Measurements from ENCODE around the gene PRKCB. TPM values are rescaled to one million over a fixed set of nuclear protein-coding genes. Genes with fewer than 3 reads are reported as not detected.

Gene PRKCB
- total RNA-seq, 1 donor from 2014 or later = not detected

DNA sequence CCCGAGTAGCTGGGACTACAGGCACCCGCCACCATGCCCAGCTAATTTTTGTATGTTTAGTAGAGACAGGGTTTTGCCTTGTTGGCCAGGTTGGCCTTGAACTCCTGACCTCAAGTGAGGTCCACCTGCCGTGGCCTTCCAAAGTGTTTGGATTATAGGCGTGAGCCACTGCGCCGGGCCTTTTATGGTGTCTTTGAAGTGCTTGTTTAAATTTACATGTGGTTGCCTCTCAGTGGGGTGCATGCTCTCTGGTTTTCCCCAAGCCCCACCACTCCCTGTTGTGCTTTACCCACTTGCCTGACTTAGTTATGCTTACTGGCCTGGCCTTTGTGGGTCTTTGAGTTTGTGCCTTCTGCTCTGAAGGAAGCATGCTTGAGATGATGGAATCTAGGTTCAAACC is 132.0 kb downstream of the PRKCB start:
- no peak for DNase-seq (ENCODE audit: low read depth)

DNA sequence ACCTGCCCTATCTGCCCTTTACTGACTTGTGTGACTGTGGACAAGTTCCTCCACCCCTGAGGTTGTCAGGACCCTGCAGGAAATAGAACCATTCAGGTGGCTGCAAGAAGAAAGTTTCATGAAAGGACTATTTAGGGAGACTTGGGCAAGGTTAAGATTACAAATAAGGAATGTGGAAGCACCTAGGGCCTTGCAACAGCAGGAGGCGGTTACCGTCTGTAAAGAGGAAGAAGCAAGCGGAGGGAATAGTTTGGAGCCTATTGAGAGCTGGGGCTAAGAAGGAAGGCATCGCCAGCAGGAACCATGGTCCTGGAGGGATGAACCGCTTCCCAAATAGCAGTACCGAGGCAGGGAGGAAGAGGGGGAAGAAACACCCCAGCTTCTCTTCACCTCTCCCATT is 132.4 kb downstream of the PRKCB start:
- DNase-seq (ENCODE audit: low read depth) = no peak

DNA sequence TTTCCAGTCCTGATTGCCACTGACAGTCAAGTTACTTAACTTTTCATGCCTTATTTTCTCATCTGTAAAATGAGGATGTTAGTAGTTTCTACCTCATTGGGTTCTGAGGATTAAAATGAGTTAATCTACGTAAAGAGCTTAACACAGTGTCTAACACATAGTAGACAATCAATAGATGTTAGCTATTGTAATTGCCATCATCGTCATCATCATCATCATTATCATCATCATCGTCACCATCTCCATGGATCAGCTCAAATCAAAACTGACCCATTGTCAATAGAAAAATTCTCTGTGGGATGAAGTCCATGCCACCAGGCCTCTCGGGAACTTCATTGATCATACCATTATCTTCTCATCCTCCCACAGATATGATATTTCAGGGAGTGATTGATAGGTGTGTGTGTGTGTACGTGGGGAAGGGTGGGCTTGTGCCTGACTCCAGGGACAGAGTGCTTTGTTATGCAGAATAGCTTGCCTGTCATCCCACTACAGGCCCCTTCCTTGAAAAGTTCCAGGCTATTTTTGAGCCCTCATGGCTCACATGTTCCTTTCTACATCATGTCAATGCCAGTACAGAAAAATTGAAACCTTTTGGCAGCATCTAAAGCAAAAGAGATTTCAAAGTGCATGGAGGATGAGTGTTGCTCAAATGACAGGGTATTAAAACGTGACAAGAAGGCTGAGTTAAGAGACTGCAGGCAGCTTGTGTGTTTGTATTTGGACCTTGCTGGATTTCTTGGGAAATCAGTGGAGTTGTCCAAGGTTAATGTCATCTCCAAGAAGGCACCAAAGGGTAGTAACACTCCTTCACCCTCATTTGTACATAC is 133.9 kb downstream of the PRKCB start:
- DNase-seq (ENCODE audit: low read depth) = no peak

DNA sequence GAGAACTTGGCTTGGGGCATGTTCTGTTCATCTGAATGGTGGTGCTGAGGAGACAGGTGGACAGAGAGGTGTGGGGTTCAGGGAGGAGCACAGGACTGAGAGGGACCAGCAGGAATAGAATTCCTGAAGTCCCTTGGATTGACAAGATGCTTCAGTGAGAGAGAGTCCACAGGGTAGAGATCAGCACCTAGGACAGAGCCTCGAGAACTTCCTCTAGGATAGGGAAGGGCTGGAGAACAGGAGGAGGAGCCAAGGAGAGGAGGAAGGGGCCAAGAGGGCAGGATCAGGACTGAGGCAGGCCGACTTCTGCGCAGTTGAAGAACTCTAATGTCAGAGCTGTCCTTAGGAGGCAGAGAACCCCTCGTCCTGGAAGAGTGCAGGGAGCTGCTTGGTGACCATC is 138.4 kb downstream of the PRKCB start:
- DNase-seq (ENCODE audit: low read depth) = no peak

DNA sequence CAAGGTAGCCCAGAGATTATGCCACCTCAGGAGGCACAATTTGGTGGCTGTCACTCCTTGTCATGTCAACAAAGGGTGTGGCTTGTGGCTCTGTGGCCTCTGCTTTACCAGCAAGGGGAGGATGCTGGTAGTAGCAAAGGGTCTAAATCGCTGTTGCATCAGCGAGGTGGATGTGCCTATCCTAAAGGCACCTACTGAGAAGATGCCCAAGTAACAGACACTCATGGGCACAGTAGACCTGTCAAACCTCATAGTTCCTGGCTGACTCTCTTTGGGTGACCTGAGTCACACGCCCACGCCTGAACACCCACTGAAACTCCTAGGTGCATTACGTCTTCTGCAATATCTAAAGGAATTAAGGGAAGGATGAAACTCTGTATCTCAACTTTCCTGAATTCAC is 139.5 kb downstream of the PRKCB start:
- DNase-seq (ENCODE audit: low read depth) = no peak

DNA sequence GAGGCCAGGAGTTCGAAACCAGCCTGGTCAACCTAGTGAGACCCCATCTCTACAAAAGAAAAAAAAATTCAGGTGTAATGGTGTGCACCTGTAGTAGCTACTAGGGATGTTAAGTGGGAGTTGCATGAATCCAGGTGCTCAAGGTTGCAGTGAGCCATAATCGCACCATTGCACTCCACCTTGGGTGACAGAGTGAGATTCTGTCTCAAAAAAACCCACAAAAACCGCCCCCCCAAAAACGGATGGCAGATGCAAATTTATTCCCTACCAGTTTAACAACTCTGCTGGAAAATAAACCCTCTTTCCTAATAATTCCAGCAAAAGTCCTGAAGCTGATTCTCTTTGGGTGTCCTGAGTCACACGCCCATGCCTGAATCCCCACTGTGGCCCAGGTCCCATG is 140.3 kb downstream of the PRKCB start:
- no peak for DNase-seq (ENCODE audit: low read depth)

DNA sequence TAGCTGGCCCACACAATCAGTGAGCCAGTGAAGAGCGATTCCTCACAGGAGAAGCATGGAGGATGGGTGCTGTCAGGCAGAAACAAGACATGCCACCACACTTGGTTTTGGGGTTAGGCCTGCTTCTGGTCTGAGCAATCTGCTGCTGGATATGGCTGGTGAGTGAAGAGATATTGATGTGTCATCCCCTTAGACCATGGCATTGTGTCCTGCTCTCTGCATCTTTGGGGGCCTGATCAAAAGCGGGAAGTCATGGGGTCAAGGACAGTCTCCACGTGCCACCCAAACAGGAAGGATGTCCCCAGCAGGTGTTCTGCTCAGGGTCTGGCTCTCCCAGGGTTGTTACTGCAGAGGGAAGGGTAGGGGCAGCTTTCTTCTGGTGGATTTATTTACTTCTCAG is 140.7 kb downstream of the PRKCB start:
- DNase-seq (ENCODE audit: low read depth) = no peak

DNA sequence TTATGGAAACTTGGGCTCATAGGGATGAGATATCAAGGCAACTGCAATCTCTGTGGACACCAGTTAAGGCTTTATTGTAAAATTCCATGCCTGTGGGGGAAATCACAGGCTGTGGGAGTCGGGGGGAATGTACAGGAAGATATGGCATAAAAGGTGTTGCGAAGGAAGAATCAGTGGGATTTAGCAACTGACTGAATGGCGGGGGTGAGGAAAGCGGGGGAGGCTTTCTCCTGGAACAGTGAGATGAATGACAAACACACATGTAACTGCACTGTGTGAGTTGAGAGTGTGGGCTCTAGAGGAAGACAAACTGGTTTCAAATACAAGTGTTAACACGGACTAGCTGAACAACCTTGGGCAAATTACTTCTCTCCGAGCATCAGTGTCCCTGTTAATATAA is 143.7 kb downstream of the PRKCB start:
- DNase-seq (ENCODE audit: low read depth) = no peak

DNA sequence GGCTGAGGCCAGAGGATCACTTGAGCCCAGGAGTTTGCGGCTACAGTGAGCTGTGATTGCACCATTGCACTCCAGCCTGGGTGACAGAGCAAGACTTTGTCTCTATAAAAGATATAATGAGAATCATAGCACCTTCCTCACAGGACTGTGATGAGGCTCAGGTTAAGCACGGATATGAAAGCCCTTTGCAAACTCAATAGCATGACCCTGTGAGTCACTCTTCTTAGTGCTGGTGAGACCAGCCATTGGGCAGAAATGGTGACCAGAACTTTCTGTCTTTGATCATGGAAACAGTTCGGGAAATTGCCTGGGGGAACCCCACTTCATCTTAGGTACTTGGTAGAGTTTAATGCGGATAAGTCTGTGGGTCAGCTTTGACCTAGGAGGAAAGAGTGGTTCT is 144.2 kb downstream of the PRKCB start:
- no peak for DNase-seq (ENCODE audit: low read depth)

DNA sequence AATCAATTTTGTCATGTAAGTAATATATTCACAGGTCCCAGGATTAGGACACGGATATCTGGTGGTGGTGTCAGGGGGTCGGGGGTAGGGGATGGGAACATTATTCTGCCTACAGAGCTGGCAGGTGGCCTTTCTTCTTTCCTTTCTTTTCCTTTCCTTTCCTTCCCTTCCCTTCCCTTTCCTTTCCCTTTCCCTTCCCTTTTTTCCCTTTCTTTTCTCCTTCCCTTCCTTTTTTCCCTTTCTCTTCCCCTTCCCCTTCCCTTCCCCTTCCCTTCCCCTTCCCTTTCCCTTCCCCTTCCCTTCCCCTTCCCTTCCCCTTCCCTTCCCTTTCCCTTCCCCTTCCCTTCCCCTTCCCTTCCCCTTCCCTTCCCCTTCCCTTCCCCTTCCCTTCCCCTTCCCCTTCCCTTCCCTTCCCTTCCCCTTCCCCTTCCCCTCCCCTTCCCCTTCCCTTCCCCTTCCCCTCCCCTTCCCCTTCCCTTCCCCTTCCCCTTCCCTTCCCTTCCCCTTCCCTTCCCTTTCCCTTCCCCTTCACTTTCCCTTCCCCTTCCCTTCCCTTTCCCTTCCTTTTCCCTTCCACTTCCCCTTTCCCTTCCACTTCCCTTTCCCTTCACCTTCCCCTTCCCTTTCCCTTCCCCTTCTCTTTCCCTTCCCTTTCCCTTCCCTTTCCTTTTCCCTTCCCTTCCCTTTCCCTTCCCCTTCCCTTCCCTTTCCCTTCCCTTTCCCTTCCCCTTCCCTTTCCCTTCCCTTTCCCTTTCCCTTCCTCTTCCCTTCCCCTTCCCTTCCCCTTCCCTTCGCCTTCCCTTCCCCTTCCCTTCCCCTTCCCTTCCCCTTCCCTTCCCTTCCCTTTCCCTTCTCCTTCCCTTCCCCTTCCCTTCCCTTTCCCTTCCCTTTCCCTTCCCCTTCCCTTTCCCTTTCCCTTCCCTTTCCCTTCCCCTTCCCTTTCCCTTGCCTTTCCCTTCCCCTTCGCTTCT is 145.9 kb downstream of the PRKCB start:
- no peak for DNase-seq (ENCODE audit: low read depth)

DNA sequence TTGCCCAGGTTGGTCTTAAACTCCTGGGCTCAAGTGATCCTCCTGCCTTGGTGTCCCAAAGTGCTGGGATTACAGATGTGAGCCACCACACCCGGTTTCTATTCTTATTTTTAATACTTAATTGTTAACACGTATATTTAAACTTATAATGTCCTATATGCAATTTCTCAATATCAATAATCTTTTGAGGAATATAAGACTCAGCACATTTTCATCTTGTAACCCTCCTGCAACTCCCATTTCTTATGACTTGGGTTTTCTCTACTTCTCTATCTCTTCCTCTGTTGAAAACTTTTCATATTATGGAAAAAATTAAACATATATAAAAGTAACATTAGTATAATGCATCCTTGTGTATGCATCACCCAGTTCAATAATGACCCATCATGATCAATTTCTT is 150.7 kb downstream of the PRKCB start:
- no peak for DNase-seq (ENCODE audit: low read depth)

DNA sequence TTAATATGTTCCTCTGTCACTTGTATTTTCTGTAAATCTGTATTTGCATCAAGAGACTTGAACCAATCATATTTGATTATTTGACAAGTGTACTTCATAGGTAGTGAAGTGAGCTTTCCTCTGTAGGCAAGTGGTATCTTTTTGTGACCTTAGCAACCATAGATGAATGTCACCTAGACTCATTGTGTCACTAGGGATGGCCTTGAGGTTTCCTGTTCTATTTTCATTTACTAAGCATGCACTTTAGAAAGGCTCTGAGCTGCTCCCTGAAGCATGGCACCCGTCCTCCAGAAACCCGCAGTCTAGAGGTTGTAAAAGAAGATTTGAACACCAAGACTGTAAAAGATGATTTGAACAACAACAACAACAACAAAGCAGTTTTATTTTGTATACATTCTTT is 151.7 kb downstream of the PRKCB start:
- no peak for DNase-seq (ENCODE audit: low read depth)

DNA sequence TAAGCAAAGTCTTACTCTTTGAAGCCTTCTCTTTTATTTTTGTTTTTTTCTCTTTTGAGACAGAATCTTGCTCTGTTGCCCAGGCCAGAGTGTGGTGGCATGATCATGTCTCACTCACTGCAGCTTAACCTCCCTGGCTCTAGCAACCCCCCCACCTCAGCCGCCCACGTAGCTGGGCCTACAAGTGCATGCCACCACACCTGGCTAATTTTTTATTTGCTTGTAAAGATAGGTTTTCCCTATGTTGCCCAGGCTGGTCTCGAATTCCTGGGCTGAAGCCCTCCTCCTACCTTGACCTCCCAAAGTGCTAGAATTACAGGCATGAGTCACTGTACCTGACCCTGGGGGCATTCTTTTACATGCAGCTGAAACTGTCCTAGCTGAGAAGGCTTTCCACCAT is 154.7 kb downstream of the PRKCB start:
- no peak for DNase-seq (ENCODE audit: low read depth)

DNA sequence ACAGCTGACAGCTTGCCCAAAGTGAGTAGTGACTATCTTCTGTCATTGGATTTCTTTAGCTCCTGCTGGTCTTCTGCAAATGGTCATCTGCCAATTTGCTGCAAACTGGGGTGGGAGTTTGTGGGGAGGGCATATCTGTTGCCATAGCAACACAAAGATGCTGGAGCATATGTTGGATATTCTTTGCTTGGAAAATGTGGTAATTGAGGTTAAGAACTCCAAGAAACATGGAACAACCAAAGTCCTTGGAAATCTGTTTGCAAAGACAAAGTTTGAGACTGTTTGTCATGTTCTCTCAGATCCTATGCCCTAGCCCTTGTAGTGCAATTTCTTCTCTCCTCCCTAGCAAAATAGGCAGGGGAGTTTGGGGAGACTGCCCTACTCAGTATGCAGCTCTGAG is 155.3 kb downstream of the PRKCB start:
- DNase-seq (ENCODE audit: low read depth) = no peak

DNA sequence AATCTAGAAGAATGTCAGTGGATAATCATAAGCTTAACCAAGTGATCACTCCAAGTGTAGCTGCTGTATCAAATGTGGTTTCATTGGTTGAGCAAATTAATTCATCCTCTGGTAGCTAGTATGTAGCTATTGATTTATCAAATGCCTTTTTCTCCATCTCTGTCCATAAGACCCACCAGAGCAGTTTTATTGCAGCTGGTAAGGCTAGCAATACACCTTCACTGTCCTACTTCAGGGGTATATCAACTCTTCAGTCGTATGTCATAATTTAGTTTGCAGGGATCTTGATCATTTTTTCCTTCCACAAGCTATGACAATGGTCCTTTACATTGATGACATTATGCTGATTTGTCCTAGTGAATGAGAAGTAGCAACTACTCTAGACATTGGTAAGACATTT is 158.8 kb downstream of the PRKCB start:
- no peak for DNase-seq (ENCODE audit: low read depth)

DNA sequence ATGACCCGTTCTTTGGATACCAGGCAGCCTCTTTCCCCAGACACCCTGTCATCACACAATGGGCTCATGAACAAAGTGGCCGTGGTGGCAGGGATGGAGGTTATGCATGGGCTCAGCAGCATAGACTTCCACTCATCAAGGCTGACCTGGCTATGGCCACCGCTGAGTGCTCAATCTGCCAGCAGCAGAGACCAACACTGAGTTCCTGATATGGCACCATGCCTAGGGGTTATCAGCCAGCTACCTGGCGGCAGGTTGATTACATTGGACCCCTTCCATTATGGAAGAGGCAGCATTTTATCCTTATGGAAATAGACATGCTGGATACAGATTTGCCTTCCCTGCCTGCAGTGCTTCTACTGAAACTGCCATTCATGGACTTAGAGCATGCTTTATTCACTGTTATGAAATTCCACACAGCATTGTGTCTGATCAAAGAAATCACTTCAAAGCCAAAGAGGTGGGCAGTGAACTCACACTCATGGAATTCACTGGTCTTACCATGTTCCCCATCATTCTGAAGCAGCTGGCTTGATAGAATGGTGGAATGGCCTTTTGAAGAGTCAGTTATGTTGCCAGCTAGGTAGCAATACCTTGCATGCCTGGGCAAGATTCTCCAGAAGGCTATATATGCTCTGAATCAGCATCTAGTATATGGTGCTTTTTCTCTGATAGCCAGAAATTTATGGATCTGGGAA is 160.6 kb downstream of the PRKCB start:
- DNase-seq (ENCODE audit: low read depth) = no peak

DNA sequence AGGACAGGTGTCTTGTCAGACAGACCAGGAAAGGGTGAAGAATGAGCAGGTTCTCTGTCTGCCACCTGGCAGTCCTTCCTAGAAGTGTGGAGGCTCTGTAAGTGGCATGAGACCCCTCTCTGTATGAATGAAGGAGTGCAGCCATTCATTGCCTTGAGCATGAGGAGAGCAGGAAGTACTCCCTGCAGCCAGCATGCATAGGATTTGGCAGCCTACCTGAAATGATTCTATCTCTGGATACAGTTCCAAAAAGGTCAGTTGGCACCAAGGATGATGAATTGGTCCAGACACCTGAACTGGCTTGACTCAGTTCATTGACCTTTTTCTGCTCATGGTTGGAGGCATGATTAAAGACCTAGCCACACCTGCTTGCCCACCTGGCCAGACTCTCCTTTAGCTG is 163.0 kb downstream of the PRKCB start:
- DNase-seq (ENCODE audit: low read depth) = no peak

DNA sequence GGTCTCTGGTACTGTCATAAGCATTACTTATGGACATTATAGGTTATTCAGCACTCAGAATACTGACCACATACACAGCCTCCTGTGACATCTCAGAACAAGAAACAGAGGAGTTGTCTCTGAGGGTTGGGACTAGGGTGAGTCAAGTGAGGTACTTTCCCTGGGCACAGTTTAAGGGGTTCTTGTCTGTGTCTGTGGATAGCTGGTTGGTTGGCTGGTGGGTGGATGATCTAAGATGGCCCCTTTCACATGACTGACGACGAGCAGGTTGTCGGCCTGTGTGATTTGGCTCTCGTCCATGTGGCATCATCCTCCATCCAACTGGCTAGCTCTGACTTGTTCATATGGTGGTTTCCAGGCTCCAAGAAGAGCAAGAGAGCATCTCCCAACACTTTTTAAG is 163.9 kb downstream of the PRKCB start:
- no peak for DNase-seq (ENCODE audit: low read depth)

DNA sequence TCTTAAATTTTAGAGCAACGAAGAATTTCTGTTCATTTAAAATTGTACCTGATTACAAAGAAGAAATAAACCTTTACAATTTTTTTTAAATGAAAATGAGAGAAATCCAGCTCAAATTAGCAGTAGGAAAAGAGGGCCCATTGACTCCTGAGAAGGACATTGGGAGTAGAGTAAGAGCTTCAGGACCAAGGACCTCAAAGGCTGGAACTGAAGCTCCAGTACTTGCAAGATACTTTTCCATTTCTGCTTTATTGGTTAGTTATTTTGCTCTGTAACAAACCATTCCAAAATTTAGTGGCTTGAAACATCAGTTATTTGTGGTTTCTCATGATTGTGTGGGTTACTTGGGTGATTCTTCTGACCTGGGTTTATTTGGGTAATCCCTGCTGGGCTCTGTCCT is 165.9 kb downstream of the PRKCB start:
- no peak for DNase-seq (ENCODE audit: low read depth)

DNA sequence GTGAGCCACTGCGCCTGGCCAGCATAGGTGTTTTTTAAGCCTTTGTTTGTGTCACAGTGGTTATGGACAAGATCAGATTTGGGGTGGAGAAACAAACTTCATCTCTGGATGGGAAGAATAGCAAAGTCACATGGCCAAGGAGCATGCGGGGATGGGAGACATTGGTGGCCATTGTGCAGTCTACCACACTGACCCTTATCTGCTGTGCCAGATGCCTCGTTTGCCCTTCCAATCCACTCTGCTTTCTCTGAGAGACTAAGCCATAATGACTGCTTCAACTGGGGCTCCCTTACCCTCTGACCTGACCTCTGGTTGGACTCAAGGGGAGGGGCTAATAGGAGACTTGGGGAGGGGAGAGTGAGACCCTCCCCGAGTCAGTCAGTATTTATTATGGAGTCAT is 166.8 kb downstream of the PRKCB start:
- DNase-seq (ENCODE audit: low read depth) = no peak

DNA sequence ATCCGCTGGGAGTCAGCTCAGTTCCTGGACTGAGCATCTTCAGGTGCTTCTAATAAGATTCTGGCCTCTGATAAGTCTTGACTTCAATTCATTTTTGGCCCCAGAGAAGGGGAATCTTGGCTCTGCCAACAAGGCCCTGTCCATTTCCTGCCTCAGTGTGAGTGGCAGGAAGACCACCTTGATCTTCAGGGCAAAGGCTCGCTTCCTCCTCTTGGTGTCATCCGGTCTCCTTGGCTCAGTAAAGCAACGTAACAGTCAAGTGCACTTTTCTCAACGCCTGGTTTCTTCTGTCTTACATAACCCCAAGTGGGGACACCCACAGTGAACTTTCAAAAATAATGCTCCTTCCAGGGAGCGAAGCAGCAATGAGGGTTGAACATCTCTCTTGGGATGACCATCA is 169.8 kb downstream of the PRKCB start:
- no peak for DNase-seq (ENCODE audit: low read depth)

DNA sequence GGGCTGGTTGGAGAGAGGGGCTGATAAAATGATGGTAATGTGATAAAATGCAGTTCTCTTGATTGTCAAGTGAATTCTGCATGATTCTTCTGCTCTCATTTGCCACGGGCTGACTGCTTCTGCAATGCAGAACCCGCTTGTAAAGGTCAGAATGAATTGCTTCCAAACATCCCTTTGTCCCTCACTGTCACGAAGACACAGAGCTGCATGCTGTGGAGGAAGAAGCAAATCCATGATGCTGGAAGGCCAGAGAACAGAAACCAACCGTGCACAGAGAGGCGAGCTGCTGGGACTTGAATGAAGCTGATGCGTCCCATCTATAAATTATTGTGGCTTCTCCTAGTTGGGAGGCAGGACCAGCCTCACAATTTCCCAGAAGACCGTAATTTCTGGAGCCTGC is 171.6 kb downstream of the PRKCB start:
- DNase-seq (ENCODE audit: low read depth) = no peak
